ENCODE results near the gene CRYGA.
"Not testable (repeated sequence)": the region's sequence is repeated elsewhere in the genome, so short reads cannot be mapped to it uniquely, and the experiment has no call there.

Gene CRYGA

DNA sequence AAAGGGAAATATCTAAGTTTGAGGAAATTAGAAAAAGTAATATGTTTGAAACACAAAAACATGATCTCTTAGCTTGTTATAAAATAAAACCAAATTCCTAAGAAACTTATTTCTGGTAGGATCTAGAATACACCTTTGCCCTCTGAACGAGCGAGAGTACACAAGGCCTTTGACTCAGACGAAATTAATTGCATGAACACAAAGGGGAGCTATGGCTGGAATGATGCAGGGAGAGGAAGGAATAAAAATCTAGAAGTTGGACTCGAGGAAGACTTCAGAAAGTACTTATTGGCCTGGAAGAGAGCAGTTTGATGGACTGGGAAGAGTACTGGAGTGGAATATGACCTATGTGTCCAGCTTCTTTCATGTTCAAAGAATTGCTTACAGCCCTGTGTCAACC, 38.1 kb downstream of the CRYGA start:
- no peak for DNase-seq

DNA sequence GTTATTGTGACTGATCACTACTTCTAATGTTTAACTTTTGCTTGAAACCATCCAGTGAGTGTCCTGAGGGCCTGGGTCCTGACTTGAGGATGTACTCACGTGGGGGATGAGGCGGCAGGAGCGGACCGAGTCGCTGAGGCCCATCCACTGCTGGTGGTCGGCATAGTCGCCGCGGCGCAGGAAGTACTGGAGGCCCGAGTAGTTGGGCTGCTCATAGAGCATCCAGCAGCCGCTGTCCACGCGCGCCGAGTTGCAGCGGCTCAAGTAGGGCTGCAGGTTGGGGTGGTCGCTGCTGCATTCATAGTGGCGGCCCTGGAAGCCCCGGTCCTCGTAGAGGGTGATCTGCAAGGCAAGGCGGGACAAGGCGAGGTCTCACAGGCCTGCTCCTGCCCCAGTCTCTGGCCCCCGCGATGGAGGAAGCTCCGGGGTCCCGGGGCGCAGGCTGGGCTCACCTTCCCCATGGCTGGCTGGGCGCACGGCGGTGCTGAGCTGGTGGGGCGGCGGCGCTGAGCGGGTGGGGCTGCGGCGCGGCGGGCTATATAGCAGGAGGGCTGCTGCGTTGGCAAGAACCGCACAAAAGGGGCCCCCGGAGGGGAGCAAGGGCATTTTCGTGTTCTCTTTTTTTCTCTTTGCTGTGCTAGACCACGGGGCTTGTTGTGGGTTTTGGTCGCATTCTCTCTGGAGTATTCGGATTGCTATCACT, 39.2 kb downstream of the CRYGA start, which contains the start of gene CRYGD:
CRYGD (minus strand) TSS at position 512 of the 703 bp plus-strand sequence; CDS start at position 461, 51 bp downstream.
- DNase-seq, result not testable (repeated sequence)

GRCh38 chr2:208122248-208122647, 41.1 kb downstream of the CRYGA start:
- DNase-seq, result no peak

GRCh38 chr2:208118918-208119317, 44.5 kb downstream of the CRYGA start:
- DNase-seq, result no peak

- DNase-seq, result not testable (repeated sequence)
Measured at GRCh38 chr2:208117390-208117789, 46.0 kb downstream of the CRYGA start.

GRCh38 chr2:208112969-208113368, 50.4 kb downstream of the CRYGA start:
- no peak for DNase-seq

- not testable (repeated sequence) for DNase-seq
Measured at GRCh38 chr2:208112273-208112745, 51.1 kb downstream of the CRYGA start.
